Upper lobe of left lung (tissue), 6 donors: ENCODE measurements around the gene DNAAF8. TPM values are rescaled to one million over a fixed set of nuclear protein-coding genes. Genes with fewer than 3 reads are reported as not detected.

Experiments
- ATAC-seq, 2 donors: fragments of 200-7000 bp; cut with Tn5 transposase; one replicate each; pipeline ENCODE4 v1.9.1; 2022; ENCODE audit warnings: mild to moderate bottlenecking in 2 of 2, moderate library complexity in 2 of 2; ENCODE audit not compliant: low FRiP score in 2 of 2
- DNase-seq, 2 donors: peaks; one replicate each; pipeline ENCODE4 v3.0.0-alpha.2; 2019 to 2020
- H3K27ac ChIP-seq, 4 donors: fragments of 200-600 bp; sonication (generic); one replicate each; pipeline ENCODE4 v1.5.1; 2016 to 2019
- H3K27me3 ChIP-seq, 4 donors: fragments of 200-600 bp; sonication (generic); one replicate each; pipeline ENCODE4 v1.5.1; 2017 to 2019
- H3K36me3 ChIP-seq, 4 donors: fragments of 200-600 bp; sonication (generic); one replicate each; pipeline ENCODE4 v1.5.1; 2016 to 2019
- H3K4me1 ChIP-seq, 4 donors: fragments of 200-600 bp; sonication (generic); one replicate each; pipeline ENCODE4 v1.5.1; 2018 to 2019
- H3K4me3 ChIP-seq, 4 donors: fragments of 200-600 bp; sonication (generic); one replicate each; pipeline ENCODE4 v1.5.1; 2017 to 2019; ENCODE audit warnings: mild to moderate bottlenecking in 2 of 4, moderate library complexity in 1 of 4
- H3K9me3 ChIP-seq, 4 donors: fragments of 200-600 bp; sonication (generic); one replicate each; pipeline ENCODE4 v1.5.1; 2018 to 2019
- EP300 ChIP-seq, 4 donors: sonication (generic); formaldehyde crosslinking; IDR thresholded peaks; one replicate each; pipeline ENCODE4 v1.5.1; 2017; ENCODE audit warnings: antibody characterized with exemption in 4 of 4, control low read depth in 2 of 4
- POLR2A ChIP-seq, 4 donors: fragments of 450-650 bp; IDR thresholded peaks; one replicate each; pipeline ENCODE4 v1.5.1; 2016 to 2017; ENCODE audit warnings: antibody characterized with exemption in 4 of 4, mild to moderate bottlenecking in 2 of 4
- POLR2AphosphoS5 ChIP-seq, 2 donors: sonication (generic); formaldehyde crosslinking; IDR thresholded peaks; one replicate each; pipeline ENCODE4 v1.5.1; 2017; ENCODE audit warnings: antibody characterized with exemption in 2 of 2
- WGBS, 2 donors: methylation state at CpG; one replicate each; pipeline ENCODE4 v1.1.5; 2017 to 2018; 5-methylcytosine and 5-hydroxymethylcytosine counted together
- total RNA-seq, 6 donors: library from RNA; depleted of rRNA in 4 of 6; stranded (reverse); fragments of >200 nt in 4 of 6; gene quantifications; one replicate each; pipeline versions ENCODE4 v1.1.0 to v1.2.1, GENCODE V29; 2016 to 2021
- TF ChIP-seq, protein P1 (sequence below), 6 experiments: fragments of 450-650 bp in 4 of 6; fragments of 200-600 bp in 2 of 6; sonication (generic) in 2 of 6; IDR thresholded peaks; one replicate each; pipeline ENCODE4 v1.5.1; 2016 to 2019; ENCODE audit warnings: antibody characterized with exemption in 6 of 6
- donor health status: DM: no; HTN: no; CAD: no; lungs with moderate emphysema.
- donor health status: DM: no; HTN: yes; CAD: no; lungs with severe emphysema.

DNAAF8 gene
- total RNA-seq, 6 donors from 2014 or later: 1.6 to 19.1 (median 4.3) TPM

- 90 to 93% methylated on average over 14 of the region's 27 CpGs for WGBS, 2 donors
- Histone ChIP-seq H3K4me1 (peaks cover 3 to 14% (median 8%) of the 10 kb centered on the region in 4 donors), H3K27me3 (no peaks in the 10 kb centered on the region), H3K9me3 (no peaks in the 10 kb centered on the region), H3K36me3 (peaks cover 11 to 85% (median 71%) of the 10 kb centered on the region in 4 donors), H3K27ac (no peak overlapping the region), H3K4me3 (no peak overlapping the region)
- ATAC-seq (no peak), DNase-seq (peak in 1 of 2 donors; percentile 56)
- TF ChIP-seq POLR2A (IDR thresholded peaks at IDR 0.05) (no peak), EP300 (IDR thresholded peaks at IDR 0.05) (no peak), POLR2AphosphoS5 (IDR thresholded peaks at IDR 0.05) (no peak)
- TF ChIP-seq, protein P1, sequence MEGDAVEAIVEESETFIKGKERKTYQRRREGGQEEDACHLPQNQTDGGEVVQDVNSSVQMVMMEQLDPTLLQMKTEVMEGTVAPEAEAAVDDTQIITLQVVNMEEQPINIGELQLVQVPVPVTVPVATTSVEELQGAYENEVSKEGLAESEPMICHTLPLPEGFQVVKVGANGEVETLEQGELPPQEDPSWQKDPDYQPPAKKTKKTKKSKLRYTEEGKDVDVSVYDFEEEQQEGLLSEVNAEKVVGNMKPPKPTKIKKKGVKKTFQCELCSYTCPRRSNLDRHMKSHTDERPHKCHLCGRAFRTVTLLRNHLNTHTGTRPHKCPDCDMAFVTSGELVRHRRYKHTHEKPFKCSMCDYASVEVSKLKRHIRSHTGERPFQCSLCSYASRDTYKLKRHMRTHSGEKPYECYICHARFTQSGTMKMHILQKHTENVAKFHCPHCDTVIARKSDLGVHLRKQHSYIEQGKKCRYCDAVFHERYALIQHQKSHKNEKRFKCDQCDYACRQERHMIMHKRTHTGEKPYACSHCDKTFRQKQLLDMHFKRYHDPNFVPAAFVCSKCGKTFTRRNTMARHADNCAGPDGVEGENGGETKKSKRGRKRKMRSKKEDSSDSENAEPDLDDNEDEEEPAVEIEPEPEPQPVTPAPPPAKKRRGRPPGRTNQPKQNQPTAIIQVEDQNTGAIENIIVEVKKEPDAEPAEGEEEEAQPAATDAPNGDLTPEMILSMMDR (IDR thresholded peaks at IDR 0.05): no peak
Observed at GRCh38 chr16:4686497-4687210, 47.7 kb upstream of the DNAAF8 start.

- WGBS, 2 donors: 88 to 92% methylated on average over 8 of the region's 8 CpGs
Observed at GRCh38 chr16:4687416-4687815, 46.9 kb upstream of the DNAAF8 start.

DNA sequence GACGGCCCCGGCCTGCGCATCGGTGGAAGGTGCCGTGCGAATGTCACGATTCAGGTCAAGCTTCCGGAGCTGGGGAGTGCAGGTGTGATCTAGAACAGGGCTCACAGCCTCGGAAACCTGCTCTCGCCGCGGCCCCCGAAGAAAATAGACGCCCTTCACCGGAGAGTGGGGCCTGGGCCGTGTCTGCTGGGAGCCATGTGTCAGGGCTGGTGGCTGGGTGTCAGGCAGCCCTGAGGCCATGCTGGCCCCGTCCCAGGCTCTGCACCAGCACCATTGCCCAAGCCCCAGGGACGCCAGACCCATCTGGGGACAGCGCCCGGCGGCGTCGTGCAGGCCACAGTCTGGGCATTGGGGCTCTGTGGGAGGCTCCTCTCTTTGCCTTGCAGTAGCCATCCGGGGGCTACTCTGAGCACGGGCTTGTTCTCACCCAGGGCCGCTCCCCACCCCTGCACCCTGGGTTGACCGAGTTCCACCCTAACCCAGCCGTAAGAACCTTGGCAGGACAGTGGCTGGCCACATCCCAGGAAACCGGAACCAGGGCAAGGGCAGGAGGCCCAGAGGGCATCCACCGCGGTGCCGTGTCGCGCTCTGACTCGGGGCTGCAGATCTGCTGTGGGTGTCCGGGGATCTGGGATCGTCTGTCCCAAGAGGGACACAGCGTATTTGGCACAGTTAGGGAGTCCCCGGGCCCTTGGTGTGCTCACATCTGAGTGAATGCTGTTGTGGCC, 46.2 kb upstream of the DNAAF8 start:
- peak in 1 of 2 donors; percentile 80 for DNase-seq
- Histone ChIP-seq H3K9me3 (no peaks in the 10 kb centered on the region), H3K4me3 (no peak overlapping the region), H3K36me3 (peaks cover 11 to 71% (median 58%) of the 10 kb centered on the region in 4 donors), H3K27me3 (no peaks in the 10 kb centered on the region), H3K27ac (no peak overlapping the region), H3K4me1 (peaks cover 9 to 16% (median 13%) of the 10 kb centered on the region in 4 donors)
- TF ChIP-seq, protein P1 (IDR thresholded peaks at IDR 0.05): no peak
- no peak for TF ChIP-seq EP300 (IDR thresholded peaks at IDR 0.05)
- TF ChIP-seq POLR2A (IDR thresholded peaks at IDR 0.05): no peak
- no peak for TF ChIP-seq POLR2AphosphoS5 (IDR thresholded peaks at IDR 0.05)
- no peak for ATAC-seq
- 89 to 93% methylated on average over 30 to 36 of the region's 39 CpGs for WGBS, 2 donors

More at GRCh38 chr16:4687416-4687815, 46.9 kb upstream of the DNAAF8 start:
- Histone ChIP-seq H3K4me1 (peaks cover 4 to 15% (median 11%) of the 10 kb centered on the region in 4 donors), H3K27me3 (no peaks in the 10 kb centered on the region), H3K27ac (no peak overlapping the region), H3K9me3 (no peaks in the 10 kb centered on the region), H3K36me3 (peaks cover 11 to 78% (median 64%) of the 10 kb centered on the region in 4 donors), H3K4me3 (no peak overlapping the region)
- DNase-seq (no peak), ATAC-seq (no peak)
- TF ChIP-seq POLR2A (IDR thresholded peaks at IDR 0.05): no peak
- TF ChIP-seq POLR2AphosphoS5 (IDR thresholded peaks at IDR 0.05): no peak
- TF ChIP-seq, protein P1 (IDR thresholded peaks at IDR 0.05): no peak
- TF ChIP-seq EP300 (IDR thresholded peaks at IDR 0.05): no peak

DNA sequence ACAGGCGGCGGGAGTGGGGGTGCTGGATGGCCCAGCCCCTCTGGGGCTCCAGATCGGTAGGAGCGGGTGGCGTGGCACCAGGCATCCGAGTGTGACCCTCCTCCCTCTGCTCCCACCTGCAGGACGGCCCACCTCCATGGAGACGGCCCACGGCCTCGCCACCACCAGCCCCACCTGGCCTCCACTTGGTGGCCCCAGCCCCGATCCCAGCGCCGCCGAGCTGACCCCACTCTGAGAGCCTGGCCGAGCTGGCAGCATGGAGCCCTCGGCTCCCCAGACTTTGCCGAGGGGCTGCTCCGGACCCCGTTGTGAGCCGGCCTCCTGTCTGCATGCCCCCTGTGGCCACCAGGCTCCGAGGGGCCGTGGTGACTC, 45.7 kb upstream of the DNAAF8 start:
- no peak overlapping the region for H3K4me3 ChIP-seq
- DNase-seq (peak in 1 of 2 donors; percentile 81), ATAC-seq (no peak)
- H3K27ac ChIP-seq: no peak overlapping the region
- TF ChIP-seq, protein P1 (IDR thresholded peaks at IDR 0.05): no peak
- TF ChIP-seq POLR2A (IDR thresholded peaks at IDR 0.05) (no peak), POLR2AphosphoS5 (IDR thresholded peaks at IDR 0.05) (no peak), EP300 (IDR thresholded peaks at IDR 0.05) (no peak)
- H3K27me3 ChIP-seq: no peaks in the 10 kb centered on the region
- peaks cover 9 to 17% (median 13%) of the 10 kb centered on the region in 4 donors for H3K4me1 ChIP-seq
- peaks cover 11 to 65% (median 52%) of the 10 kb centered on the region in 4 donors for H3K36me3 ChIP-seq
- WGBS, 2 donors: 89 to 94% methylated on average over 18 to 21 of the region's 22 CpGs
- no peaks in the 10 kb centered on the region for H3K9me3 ChIP-seq
